GM12878 (cell line): ENCODE measurements around the gene ACTG1. TPM values are rescaled to one million over a fixed set of nuclear protein-coding genes. Genes with fewer than 3 reads are reported as not detected.

Source experiments
- ATAC-seq: fragments of 200-7000 bp; cut with Tn5 transposase; 3 replicates; pipeline ENCODE4 v1.9.1; 2020; ENCODE audit warnings: mild to moderate bottlenecking, moderate library complexity
- BruUV-seq: library from RNA; stranded (reverse); fragments of 400-500 nt; replicated peaks from 2 replicates; lab custom pipeline; 2021; lab: Mats Ljungman, UMichigan
- CTCF ChIA-PET: fragments of 300-600 bp; sonication (Branson Sonifier 250); formaldehyde crosslinking; extraction: SDS; loops from one replicate; lab custom pipeline; 2021; ENCODE audit warnings: inconsistent platforms; lab: Yijun Ruan, JAX
- POLR2A ChIA-PET: fragments of 350-600 bp; formaldehyde crosslinking; extraction: SDS; loops from one replicate; lab custom pipeline; 2021; ENCODE audit warnings: inconsistent platforms; lab: Charles Lee
- RAD21 ChIA-PET: fragments of 300-600 bp; sonication (Branson Sonifier 250); formaldehyde crosslinking; loops from one replicate; lab custom pipeline; 2023; ENCODE audit warnings: antibody characterized with exemption; ENCODE audit not compliant: unreplicated experiment; lab: Charles Lee
- SMC1A ChIA-PET: fragments of 300-600 bp; sonication (Branson Sonifier 250); formaldehyde crosslinking; loops from one replicate; lab custom pipeline; 2023; ENCODE audit not compliant: unreplicated experiment, uncharacterized antibody; lab: Charles Lee
- DNase-seq: peaks from one replicate; pipeline ENCODE4 v3.0.0-alpha.2; 2011; ENCODE audit warnings: low read depth, low spot score
- FAIRE-seq: peaks from 3 replicates; lab custom pipeline; 2011; peaks lifted over from hg19 to GRCh38; lab: Jason Lieb, UNC
- H2AFZ ChIP-seq: 2 replicates; pipeline ENCODE4 v1.6.0; 2011; ENCODE audit warnings: low read depth, low read length, control low read depth; ENCODE audit not compliant: control insufficient read depth
- H3K27ac ChIP-seq: 2 replicates; pipeline ENCODE4 v1.5.1; 2011; ENCODE audit warnings: control low read depth; ENCODE audit not compliant: control insufficient read depth, insufficient read depth
- H3K27me3 ChIP-seq, 2 experiments: replicated peaks in 1 of 2; 2 replicates each; pipeline versions ENCODE4 v1.6.0 to v1.6.1; 2011; ENCODE audit warnings: low read length in 1 of 2; ENCODE audit not compliant: control insufficient read depth in 2 of 2, insufficient read depth in 2 of 2
- H3K36me3 ChIP-seq, 2 experiments: 2 replicates each; pipeline ENCODE4 v1.5.1; 2011; ENCODE audit warnings: low read length in 1 of 2; ENCODE audit not compliant: control insufficient read depth in 2 of 2, insufficient read depth in 2 of 2
- H3K4me1 ChIP-seq: 2 replicates; pipeline ENCODE4 v1.6.1; 2011; ENCODE audit warnings: mild to moderate bottlenecking, low read length, moderate library complexity, mixed read lengths; ENCODE audit not compliant: control insufficient read depth, insufficient read depth
- H3K4me2 ChIP-seq: 2 replicates; pipeline ENCODE4 v1.6.0; 2011; ENCODE audit warnings: control low read depth; ENCODE audit not compliant: control insufficient read depth, insufficient read depth
- H3K4me3 ChIP-seq: fragments of 200-600 bp; sonication (generic); 2 replicates; pipeline ENCODE4 v1.5.1; 2016
- H3K79me2 ChIP-seq: 2 replicates; pipeline ENCODE4 v1.6.0; 2011; ENCODE audit warnings: low read length; ENCODE audit not compliant: control insufficient read depth, insufficient read depth
- H3K9ac ChIP-seq: 2 replicates; pipeline ENCODE4 v1.8.0; 2011; ENCODE audit warnings: low read length, control low read depth, mixed read lengths; ENCODE audit not compliant: control insufficient read depth, insufficient read depth
- H3K9me3 ChIP-seq: replicated peaks from 3 replicates; pipeline ENCODE4 v1.5.1; 2011; ENCODE audit warnings: mild to moderate bottlenecking, low read length; ENCODE audit not compliant: control insufficient read depth, insufficient read depth
- H4K20me1 ChIP-seq: 2 replicates; pipeline ENCODE4 v1.6.0; 2011; ENCODE audit not compliant: control insufficient read depth, insufficient read depth
- CEBPB ChIP-seq, 2 experiments: fragments of 150-350 bp in 1 of 2; IDR thresholded peaks; 2 replicates each; pipeline ENCODE4 v1.6.1; 2012 to 2014; ENCODE audit warnings: low read depth in 2 of 2, low read length in 2 of 2, borderline replicate concordance in 1 of 2, inconsistent platforms in 1 of 2
- ESRRA ChIP-seq: IDR thresholded peaks from 2 replicates; pipeline ENCODE4 v1.6.1; 2012; ENCODE audit warnings: mild to moderate bottlenecking, low read length, improper control_type of control experiment
- RBBP5 ChIP-seq: fragments of 200-600 bp; sonication (generic); conservative IDR thresholded peaks from 2 replicates; pipeline ENCODE4 v1.6.1; 2016
- TARDBP ChIP-seq: IDR thresholded peaks from 2 replicates; pipeline ENCODE4 v1.6.1; 2016; ENCODE audit warnings: borderline replicate concordance
- ZNF384 ChIP-seq: IDR thresholded peaks from 2 replicates; pipeline ENCODE4 v1.6.1; 2012; ENCODE audit warnings: low read depth, mild to moderate bottlenecking, low read length, improper control_type of control experiment, borderline replicate concordance
- ZSCAN29 ChIP-seq: fragments of 450-650 bp; IDR thresholded peaks from 2 replicates; pipeline ENCODE4 v1.6.1; 2017; ENCODE audit warnings: mild to moderate bottlenecking, moderate library complexity
- WGBS: methylation state at CpG from one replicate; pipeline ENCODE4 v1.1.6; 2016; ENCODE audit warnings: low lambda C conversion rate; ENCODE audit not compliant: insufficient replicate concordance, insufficient coverage; ENCODE audit errors: missing lambda C conversion rate; 5-methylcytosine and 5-hydroxymethylcytosine counted together
- in situ Hi-C: fragments of 300-500 bp; cut with MboI; formaldehyde crosslinking; loops from 9 replicates; pipeline ENCODE4 v1.14.3; 2018; ENCODE audit warnings: mixed read lengths
- intact Hi-C: fragments of 100-400 bp; cut with micrococcal nuclease; formaldehyde crosslinking; loops from one replicate; pipeline ENCODE4 v1.14.2; 2022; ENCODE audit not compliant: unreplicated experiment
- polyA plus RNA-seq, 11 experiments: library from polyadenylated mRNA; depleted of rRNA in 4 of 11; unstranded in 6 of 11; stranded (reverse) in 5 of 11; fragments of >200 nt; fragmentation: Nextera tagmentation in 4 of 11; fragmentation: Illumina TruSeq in 1 of 11; extraction: Ambion mirVana in 4 of 11; extraction: Trizol in 1 of 11; gene quantifications; 1 replicate in 1 of 11; 2 replicates in 10 of 11; pipeline versions ENCODE4 v1.2.1 to v1.2.3, GENCODE V29; 2011 to 2016; ENCODE audit warnings: inconsistent platforms in 2 of 11, missing spikeins in 2 of 11, low read depth in 1 of 11
- total RNA-seq, 4 experiments: library from RNA; depleted of rRNA in 3 of 4; stranded (reverse); fragments of >200 nt in 3 of 4; fragmentation: Illumina TruSeq in 1 of 4; extraction: Trizol in 1 of 4; gene quantifications; 2 replicates each; pipeline versions ENCODE4 v1.2.1 to v1.2.3, GENCODE V29; 2013 to 2021
- TF ChIP-seq, protein P1 (sequence below): fragments of 150-350 bp; IDR thresholded peaks from 2 replicates; pipeline ENCODE4 v1.6.1; 2016; ENCODE audit warnings: low read depth, low read length
- TF ChIP-seq, protein P2 (sequence below): IDR thresholded peaks from 2 replicates; pipeline ENCODE4 v1.6.1; 2012; ENCODE audit warnings: low read depth, low read length, improper control_type of control experiment
- TF ChIP-seq, protein P3 (sequence below): IDR thresholded peaks from 2 replicates; pipeline ENCODE4 v1.6.1; 2012; ENCODE audit warnings: improper control_type of control experiment, low read depth, low read length; ENCODE audit not compliant: insufficient replicate concordance
- TF ChIP-seq, protein P4 (sequence below): fragments of 450-650 bp; IDR thresholded peaks from 2 replicates; pipeline ENCODE4 v1.6.1; 2014; ENCODE audit warnings: mild to moderate bottlenecking
- TF ChIP-seq, protein P5 (sequence below): fragments of 450-650 bp; IDR thresholded peaks from 2 replicates; pipeline ENCODE4 v1.6.1; 2017; ENCODE audit warnings: mild to moderate bottlenecking, low read depth, inconsistent platforms; ENCODE audit not compliant: poor library complexity, severe bottlenecking

The ACTG1 gene
- total and polyA plus RNA-seq, 10 of the 15 experiments (the other 5 are each of a cell fraction or from before 2014, with no cell fraction given): 810 to 6,105 (median 3,650) TPM

DNA sequence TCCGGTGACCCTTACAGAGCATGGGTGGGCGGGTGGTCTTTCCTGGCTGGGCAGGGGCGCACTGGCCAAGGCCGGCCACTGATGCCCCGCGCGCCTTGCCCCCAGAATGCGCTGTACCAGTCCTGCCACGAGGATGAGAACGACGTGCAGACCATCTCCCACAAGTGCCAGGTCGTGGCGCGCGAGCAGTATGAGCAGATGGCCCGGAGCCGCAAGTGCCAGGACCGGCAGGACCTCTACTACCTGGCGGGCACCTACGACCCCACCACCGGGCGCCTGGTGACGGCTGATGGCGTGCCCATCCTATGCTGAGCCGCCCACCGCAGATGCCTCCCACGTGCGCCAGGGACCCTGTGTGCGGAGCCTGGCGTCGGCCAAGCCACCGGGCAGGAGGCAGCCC is 49.1 kb downstream of the ACTG1 start:
- RAD21 ChIA-PET: no interaction called here
- H4K20me1 ChIP-seq: no peaks in the 10 kb centered on the region
- H3K4me3 ChIP-seq: no peak overlapping the region
- intact Hi-C loops (no loop called here), in situ Hi-C loops (no loop called here)
- POLR2A ChIA-PET: no interaction called here
- no peaks in the 10 kb centered on the region for H3K36me3 ChIP-seq
- no peak overlapping the region for H3K27ac ChIP-seq
- H3K4me2 ChIP-seq: no peak overlapping the region
- no TSS peak for BruUV-seq
- SMC1A ChIA-PET: no interaction called here
- H3K4me1 ChIP-seq: no peaks in the 10 kb centered on the region
- WGBS: 70% methylated on average over 30 of the region's 32 CpGs
- H3K27me3 ChIP-seq: no peaks in the 10 kb centered on the region; a peak in 1 of 4 replicates
- no peaks in the 10 kb centered on the region for H3K9me3 ChIP-seq
- H3K79me2 ChIP-seq: no peaks in the 10 kb centered on the region
- ATAC-seq (no peak), DNase-seq (no peak), FAIRE-seq (no peak)
- CTCF ChIA-PET: no interaction called here
- no peak overlapping the region for H2AFZ ChIP-seq
- no peak overlapping the region for H3K9ac ChIP-seq
- TF ChIP-seq CEBPB (IDR thresholded peaks at IDR 0.05; ENCODE audit: borderline replicate concordance in 1 of 2, low read depth in 2 of 2, low read length in 2 of 2) (no peak), ESRRA (no peak), ZSCAN29 (no peak), TARDBP (no peak), RBBP5 (no peak), ZNF384 (no peak)
- TF ChIP-seq, protein P1, sequence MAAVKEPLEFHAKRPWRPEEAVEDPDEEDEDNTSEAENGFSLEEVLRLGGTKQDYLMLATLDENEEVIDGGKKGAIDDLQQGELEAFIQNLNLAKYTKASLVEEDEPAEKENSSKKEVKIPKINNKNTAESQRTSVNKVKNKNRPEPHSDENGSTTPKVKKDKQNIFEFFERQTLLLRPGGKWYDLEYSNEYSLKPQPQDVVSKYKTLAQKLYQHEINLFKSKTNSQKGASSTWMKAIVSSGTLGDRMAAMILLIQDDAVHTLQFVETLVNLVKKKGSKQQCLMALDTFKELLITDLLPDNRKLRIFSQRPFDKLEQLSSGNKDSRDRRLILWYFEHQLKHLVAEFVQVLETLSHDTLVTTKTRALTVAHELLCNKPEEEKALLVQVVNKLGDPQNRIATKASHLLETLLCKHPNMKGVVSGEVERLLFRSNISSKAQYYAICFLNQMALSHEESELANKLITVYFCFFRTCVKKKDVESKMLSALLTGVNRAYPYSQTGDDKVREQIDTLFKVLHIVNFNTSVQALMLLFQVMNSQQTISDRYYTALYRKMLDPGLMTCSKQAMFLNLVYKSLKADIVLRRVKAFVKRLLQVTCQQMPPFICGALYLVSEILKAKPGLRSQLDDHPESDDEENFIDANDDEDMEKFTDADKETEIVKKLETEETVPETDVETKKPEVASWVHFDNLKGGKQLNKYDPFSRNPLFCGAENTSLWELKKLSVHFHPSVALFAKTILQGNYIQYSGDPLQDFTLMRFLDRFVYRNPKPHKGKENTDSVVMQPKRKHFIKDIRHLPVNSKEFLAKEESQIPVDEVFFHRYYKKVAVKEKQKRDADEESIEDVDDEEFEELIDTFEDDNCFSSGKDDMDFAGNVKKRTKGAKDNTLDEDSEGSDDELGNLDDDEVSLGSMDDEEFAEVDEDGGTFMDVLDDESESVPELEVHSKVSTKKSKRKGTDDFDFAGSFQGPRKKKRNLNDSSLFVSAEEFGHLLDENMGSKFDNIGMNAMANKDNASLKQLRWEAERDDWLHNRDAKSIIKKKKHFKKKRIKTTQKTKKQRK: no peak
- TF ChIP-seq, protein P2, sequence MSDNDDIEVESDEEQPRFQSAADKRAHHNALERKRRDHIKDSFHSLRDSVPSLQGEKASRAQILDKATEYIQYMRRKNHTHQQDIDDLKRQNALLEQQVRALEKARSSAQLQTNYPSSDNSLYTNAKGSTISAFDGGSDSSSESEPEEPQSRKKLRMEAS: no peak
- TF ChIP-seq, protein P3, sequence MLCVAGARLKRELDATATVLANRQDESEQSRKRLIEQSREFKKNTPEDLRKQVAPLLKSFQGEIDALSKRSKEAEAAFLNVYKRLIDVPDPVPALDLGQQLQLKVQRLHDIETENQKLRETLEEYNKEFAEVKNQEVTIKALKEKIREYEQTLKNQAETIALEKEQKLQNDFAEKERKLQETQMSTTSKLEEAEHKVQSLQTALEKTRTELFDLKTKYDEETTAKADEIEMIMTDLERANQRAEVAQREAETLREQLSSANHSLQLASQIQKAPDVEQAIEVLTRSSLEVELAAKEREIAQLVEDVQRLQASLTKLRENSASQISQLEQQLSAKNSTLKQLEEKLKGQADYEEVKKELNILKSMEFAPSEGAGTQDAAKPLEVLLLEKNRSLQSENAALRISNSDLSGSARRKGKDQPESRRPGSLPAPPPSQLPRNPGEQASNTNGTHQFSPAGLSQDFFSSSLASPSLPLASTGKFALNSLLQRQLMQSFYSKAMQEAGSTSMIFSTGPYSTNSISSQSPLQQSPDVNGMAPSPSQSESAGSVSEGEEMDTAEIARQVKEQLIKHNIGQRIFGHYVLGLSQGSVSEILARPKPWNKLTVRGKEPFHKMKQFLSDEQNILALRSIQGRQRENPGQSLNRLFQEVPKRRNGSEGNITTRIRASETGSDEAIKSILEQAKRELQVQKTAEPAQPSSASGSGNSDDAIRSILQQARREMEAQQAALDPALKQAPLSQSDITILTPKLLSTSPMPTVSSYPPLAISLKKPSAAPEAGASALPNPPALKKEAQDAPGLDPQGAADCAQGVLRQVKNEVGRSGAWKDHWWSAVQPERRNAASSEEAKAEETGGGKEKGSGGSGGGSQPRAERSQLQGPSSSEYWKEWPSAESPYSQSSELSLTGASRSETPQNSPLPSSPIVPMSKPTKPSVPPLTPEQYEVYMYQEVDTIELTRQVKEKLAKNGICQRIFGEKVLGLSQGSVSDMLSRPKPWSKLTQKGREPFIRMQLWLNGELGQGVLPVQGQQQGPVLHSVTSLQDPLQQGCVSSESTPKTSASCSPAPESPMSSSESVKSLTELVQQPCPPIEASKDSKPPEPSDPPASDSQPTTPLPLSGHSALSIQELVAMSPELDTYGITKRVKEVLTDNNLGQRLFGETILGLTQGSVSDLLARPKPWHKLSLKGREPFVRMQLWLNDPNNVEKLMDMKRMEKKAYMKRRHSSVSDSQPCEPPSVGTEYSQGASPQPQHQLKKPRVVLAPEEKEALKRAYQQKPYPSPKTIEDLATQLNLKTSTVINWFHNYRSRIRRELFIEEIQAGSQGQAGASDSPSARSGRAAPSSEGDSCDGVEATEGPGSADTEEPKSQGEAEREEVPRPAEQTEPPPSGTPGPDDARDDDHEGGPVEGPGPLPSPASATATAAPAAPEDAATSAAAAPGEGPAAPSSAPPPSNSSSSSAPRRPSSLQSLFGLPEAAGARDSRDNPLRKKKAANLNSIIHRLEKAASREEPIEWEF: no peak
- TF ChIP-seq, protein P4, sequence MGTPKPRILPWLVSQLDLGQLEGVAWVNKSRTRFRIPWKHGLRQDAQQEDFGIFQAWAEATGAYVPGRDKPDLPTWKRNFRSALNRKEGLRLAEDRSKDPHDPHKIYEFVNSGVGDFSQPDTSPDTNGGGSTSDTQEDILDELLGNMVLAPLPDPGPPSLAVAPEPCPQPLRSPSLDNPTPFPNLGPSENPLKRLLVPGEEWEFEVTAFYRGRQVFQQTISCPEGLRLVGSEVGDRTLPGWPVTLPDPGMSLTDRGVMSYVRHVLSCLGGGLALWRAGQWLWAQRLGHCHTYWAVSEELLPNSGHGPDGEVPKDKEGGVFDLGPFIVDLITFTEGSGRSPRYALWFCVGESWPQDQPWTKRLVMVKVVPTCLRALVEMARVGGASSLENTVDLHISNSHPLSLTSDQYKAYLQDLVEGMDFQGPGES: no peak
- TF ChIP-seq, protein P5, sequence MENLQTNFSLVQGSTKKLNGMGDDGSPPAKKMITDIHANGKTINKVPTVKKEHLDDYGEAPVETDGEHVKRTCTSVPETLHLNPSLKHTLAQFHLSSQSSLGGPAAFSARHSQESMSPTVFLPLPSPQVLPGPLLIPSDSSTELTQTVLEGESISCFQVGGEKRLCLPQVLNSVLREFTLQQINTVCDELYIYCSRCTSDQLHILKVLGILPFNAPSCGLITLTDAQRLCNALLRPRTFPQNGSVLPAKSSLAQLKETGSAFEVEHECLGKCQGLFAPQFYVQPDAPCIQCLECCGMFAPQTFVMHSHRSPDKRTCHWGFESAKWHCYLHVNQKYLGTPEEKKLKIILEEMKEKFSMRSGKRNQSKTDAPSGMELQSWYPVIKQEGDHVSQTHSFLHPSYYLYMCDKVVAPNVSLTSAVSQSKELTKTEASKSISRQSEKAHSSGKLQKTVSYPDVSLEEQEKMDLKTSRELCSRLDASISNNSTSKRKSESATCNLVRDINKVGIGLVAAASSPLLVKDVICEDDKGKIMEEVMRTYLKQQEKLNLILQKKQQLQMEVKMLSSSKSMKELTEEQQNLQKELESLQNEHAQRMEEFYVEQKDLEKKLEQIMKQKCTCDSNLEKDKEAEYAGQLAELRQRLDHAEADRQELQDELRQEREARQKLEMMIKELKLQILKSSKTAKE: no peak
